GF-D8 (cell line): ENCODE data around the gene SCGB1C1.
"Not testable (repeated sequence)": the region's sequence is repeated elsewhere in the genome, so short reads cannot be mapped to it uniquely, and the experiment has no call there.

Source experiments
- DNase-seq: peaks from one replicate; lab custom pipeline; 2025; lab: John Stamatoyannopoulos, UW

The SCGB1C1 gene

GRCh38 chr11:192674-193128, at the start of gene SCGB1C1:
Gene SCGB1C1 (plus strand): TSS chr11:193078. CDS start chr11:193100, 22 bp downstream.
- DNase-seq, result not testable (repeated sequence)

- not testable (repeated sequence) for DNase-seq
Measured at GRCh38 chr11:180242-180641, 12.6 kb upstream of the SCGB1C1 start.

GRCh38 chr11:189200-189783, 3.6 kb upstream of the SCGB1C1 start:
- not testable (repeated sequence) for DNase-seq

- DNase-seq, result not testable (repeated sequence)
Measured at GRCh38 chr11:189843-190311, 3.0 kb upstream of the SCGB1C1 start.

GRCh38 chr11:190546-190945, 2.3 kb upstream of the SCGB1C1 start:
- not testable (repeated sequence) for DNase-seq

GRCh38 chr11:191490-192478, 1.1 kb upstream of the SCGB1C1 start:
- DNase-seq, result not testable (repeated sequence)

- not testable (repeated sequence) for DNase-seq
Measured at GRCh38 chr11:193481-193880, 603 bp downstream of the SCGB1C1 start.

- no peak for DNase-seq
Measured at GRCh38 chr11:196786-197731, 4.2 kb downstream of the SCGB1C1 start.

GRCh38 chr11:197741-198235, 4.9 kb downstream of the SCGB1C1 start:
- no peak for DNase-seq

- DNase-seq, result no peak
Measured at GRCh38 chr11:198236-198806, 5.4 kb downstream of the SCGB1C1 start.

GRCh38 chr11:199004-199581, 6.2 kb downstream of the SCGB1C1 start:
- no peak for DNase-seq

- no peak for DNase-seq
Measured at GRCh38 chr11:199782-200181, 6.9 kb downstream of the SCGB1C1 start.

GRCh38 chr11:200224-201003, 7.5 kb downstream of the SCGB1C1 start:
- no peak for DNase-seq

- peak; percentile 3 for DNase-seq
Measured at GRCh38 chr11:201966-202365, 9.1 kb downstream of the SCGB1C1 start.

GRCh38 chr11:202490-202889, 9.6 kb downstream of the SCGB1C1 start:
- DNase-seq, result no peak

GRCh38 chr11:203056-203944, 10.4 kb downstream of the SCGB1C1 start:
- no peak for DNase-seq

- no peak for DNase-seq
Measured at GRCh38 chr11:203945-204586, 11.2 kb downstream of the SCGB1C1 start.

GRCh38 chr11:204587-205109, 11.8 kb downstream of the SCGB1C1 start:
- no peak for DNase-seq
